ENCODE measurements around the gene CLGN. TPM values are rescaled to one million over a fixed set of nuclear protein-coding genes. Genes with fewer than 3 reads are reported as not detected.

CLGN gene
- polyA plus RNA-seq, 3 donors: 0.04 to 0.54 (median 0.10) TPM

- Histone ChIP-seq H3K27ac (ENCODE audit: low read depth in 1 of 2, low read length in 2 of 2) (no peak overlapping the region), H3K4me3 (replicated peaks in 1 of 3; ENCODE audit: low read depth in 2 of 3, low read length in 3 of 3) (no peak overlapping the region)
- intact Hi-C loops (cut with micrococcal nuclease): loop anchor here in 1 of 2 donors (10.0 kb wide), 1 partner anchor 522 kb away; no protein-coding TSS in a partner anchor
These were observed 64.4 kb downstream of the CLGN start for GRCh38 chr4:140363051-140363450.

GRCh38 chr4:140361099-140361498 is 66.3 kb downstream of the CLGN start:
- Mint-ChIP-seq H3K27me3 (ENCODE audit: low read depth in 3 of 3) (peaks cover 0 to 2% (median 0%) of the 10 kb centered on the region in 3 donors), H3K4me1 (no peaks in the 10 kb centered on the region), H3K4me3 (no peak overlapping the region), H3K27ac (no peak overlapping the region), H3K9me3 (no peaks in the 10 kb centered on the region), H3K36me3 (no peaks in the 10 kb centered on the region)
- H3K4me3 ChIP-seq (replicated peaks in 1 of 3; ENCODE audit: low read depth in 2 of 3, low read length in 3 of 3): no peak overlapping the region
- no peak overlapping the region for H2AFZ ChIP-seq (ENCODE audit: insufficient read depth, low read depth, low read length, poor library complexity, severe bottlenecking)
- DNase-seq: no peak
- no peak for TF ChIP-seq CTCF (IDR thresholded peaks at IDR 0.05)
- H3K79me2 ChIP-seq (ENCODE audit: insufficient read depth, low read length): no peaks in the 10 kb centered on the region
- no peaks in the 10 kb centered on the region for H3K36me3 ChIP-seq (replicated peaks in 1 of 2; ENCODE audit: control insufficient read depth in 1 of 2, insufficient read depth in 2 of 2, low read length in 2 of 2)
- H3K27me3 ChIP-seq (ENCODE audit: control insufficient read depth in 2 of 2, insufficient read depth in 2 of 2, low read length in 2 of 2): no peaks in the 10 kb centered on the region
- no peak overlapping the region for H3K27ac ChIP-seq (ENCODE audit: low read depth in 1 of 2, low read length in 2 of 2)
- 80% methylated on average over 1 of the region's 4 CpGs for WGBS (ENCODE audit: insufficient coverage)
- H3K9ac ChIP-seq (ENCODE audit: insufficient read depth, low read length, poor library complexity, severe bottlenecking): no peak overlapping the region
- H3K9me3 ChIP-seq (replicated peaks in 1 of 2; ENCODE audit: control insufficient read depth in 1 of 2, insufficient read depth in 1 of 2, low read length in 2 of 2): no peaks in the 10 kb centered on the region
- H3K4me1 ChIP-seq (ENCODE audit: control insufficient read depth in 1 of 2, insufficient read depth in 2 of 2, low read length in 2 of 2): no peaks in the 10 kb centered on the region
- no peaks in the 10 kb centered on the region for H4K20me1 ChIP-seq (ENCODE audit: insufficient read depth, low read length)
- intact Hi-C loops (cut with micrococcal nuclease): loop anchor here in 1 of 2 donors (10.0 kb wide), 1 partner anchor 524 kb away; no protein-coding TSS in a partner anchor
- H3K4me2 ChIP-seq (replicated peaks; ENCODE audit: extremely low read depth, low read length, poor library complexity, severe bottlenecking): no peak overlapping the region

More at GRCh38 chr4:140363051-140363450, 64.4 kb downstream of the CLGN start:
- no peaks in the 10 kb centered on the region for H3K9me3 ChIP-seq (replicated peaks in 1 of 2; ENCODE audit: control insufficient read depth in 1 of 2, insufficient read depth in 1 of 2, low read length in 2 of 2)
- Mint-ChIP-seq H3K27me3 (ENCODE audit: low read depth in 3 of 3) (no peaks in the 10 kb centered on the region), H3K4me1 (no peaks in the 10 kb centered on the region), H3K4me3 (no peak overlapping the region), H3K9me3 (no peaks in the 10 kb centered on the region), H3K36me3 (no peaks in the 10 kb centered on the region), H3K27ac (no peak overlapping the region)
- no peaks in the 10 kb centered on the region for H4K20me1 ChIP-seq (ENCODE audit: insufficient read depth, low read length)
- DNase-seq: no peak
- WGBS (ENCODE audit: insufficient coverage): no CpG with 5 or more reads among the region's 3 CpGs
- no peak for TF ChIP-seq CTCF (IDR thresholded peaks at IDR 0.05)
- no peaks in the 10 kb centered on the region for H3K27me3 ChIP-seq (ENCODE audit: control insufficient read depth in 2 of 2, insufficient read depth in 2 of 2, low read length in 2 of 2)
- H3K79me2 ChIP-seq (ENCODE audit: insufficient read depth, low read length): no peaks in the 10 kb centered on the region
- no peaks in the 10 kb centered on the region for H3K4me1 ChIP-seq (ENCODE audit: control insufficient read depth in 1 of 2, insufficient read depth in 2 of 2, low read length in 2 of 2)
- H2AFZ ChIP-seq (ENCODE audit: insufficient read depth, low read depth, low read length, poor library complexity, severe bottlenecking): no peak overlapping the region
- no peaks in the 10 kb centered on the region for H3K36me3 ChIP-seq (replicated peaks in 1 of 2; ENCODE audit: control insufficient read depth in 1 of 2, insufficient read depth in 2 of 2, low read length in 2 of 2)
- H3K4me2 ChIP-seq (replicated peaks; ENCODE audit: extremely low read depth, low read length, poor library complexity, severe bottlenecking): no peak overlapping the region
- no peak overlapping the region for H3K9ac ChIP-seq (ENCODE audit: insufficient read depth, low read length, poor library complexity, severe bottlenecking)
